GM21447 (cell line): ENCODE measurements around the gene PPAN.

Experiments
- ATAC-seq: cut with Tn5 transposase; IDR thresholded peaks from one replicate; pipeline ENCODE4 v1.9.1; 2021; ENCODE audit not compliant: unreplicated experiment

Gene PPAN

DNA sequence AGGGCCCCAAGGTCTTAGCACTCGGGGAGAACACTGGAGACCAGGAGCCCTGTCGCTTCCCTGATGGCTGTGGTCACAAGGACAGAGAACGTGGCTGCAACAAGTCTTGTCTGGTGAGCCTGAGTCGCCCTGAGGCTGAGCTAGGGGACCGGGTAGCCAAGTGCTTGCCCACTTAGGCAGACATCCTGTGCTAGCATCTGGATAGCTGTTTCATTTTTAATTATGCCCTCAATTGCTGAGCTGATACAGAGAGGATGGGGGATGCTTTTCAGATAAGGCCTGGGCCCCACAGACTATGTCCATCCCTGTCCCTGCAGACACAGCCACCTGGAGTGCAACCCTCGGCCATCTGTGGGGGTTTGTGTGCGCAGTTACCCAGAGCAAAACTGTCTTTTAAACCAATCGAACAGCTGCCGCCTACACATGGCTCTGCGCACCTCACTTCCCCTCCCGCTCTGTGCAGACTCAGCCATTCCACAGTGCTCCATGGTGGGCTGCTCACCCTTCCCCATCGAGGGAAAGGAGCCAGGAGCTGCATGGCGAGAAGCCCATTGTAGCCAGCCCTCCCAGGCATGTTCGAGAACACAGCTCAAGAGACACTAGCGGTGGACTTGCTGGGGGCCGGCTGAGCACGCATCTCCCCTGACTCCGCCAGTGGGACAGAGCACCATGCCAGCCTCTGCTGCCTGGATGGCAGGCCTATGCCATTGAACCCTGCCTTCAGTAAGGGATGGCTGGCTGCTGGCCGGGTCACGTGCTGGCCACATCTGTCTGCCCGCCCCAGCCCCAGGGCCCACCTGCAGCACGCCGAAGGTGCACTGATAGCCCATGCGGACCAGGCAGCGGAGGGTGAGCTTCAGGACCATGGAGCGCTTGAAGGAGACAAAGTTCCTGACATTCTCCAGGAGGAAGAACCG, 33.0 kb downstream of the PPAN start:
- ATAC-seq, result no peak

- ATAC-seq, result no peak
Measured at GRCh38 chr19:10139952-10140351, 33.8 kb downstream of the PPAN start.

GRCh38 chr19:10141479-10141878, 35.3 kb downstream of the PPAN start:
- no peak for ATAC-seq

DNA sequence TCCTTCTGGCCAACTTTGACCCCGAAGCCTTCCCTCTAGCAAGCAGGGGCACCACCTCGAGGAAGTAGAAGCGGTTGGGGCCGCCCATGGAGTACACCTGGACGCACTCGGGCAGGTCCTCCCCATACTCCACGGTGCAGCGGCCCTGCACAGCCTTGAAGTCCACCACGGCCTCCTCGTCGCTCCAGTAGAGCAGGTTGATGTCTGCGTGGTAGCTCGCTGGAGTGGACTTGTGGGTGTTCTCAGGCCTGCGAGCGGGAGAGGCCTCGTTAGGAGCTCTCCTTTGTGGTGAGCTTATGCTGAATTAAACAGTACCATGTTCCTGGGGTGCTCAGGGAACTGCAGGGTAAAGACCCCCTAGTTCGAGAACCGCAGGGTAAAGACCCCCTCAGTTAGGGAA, 35.8 kb downstream of the PPAN start:
- ATAC-seq, result no peak

DNA sequence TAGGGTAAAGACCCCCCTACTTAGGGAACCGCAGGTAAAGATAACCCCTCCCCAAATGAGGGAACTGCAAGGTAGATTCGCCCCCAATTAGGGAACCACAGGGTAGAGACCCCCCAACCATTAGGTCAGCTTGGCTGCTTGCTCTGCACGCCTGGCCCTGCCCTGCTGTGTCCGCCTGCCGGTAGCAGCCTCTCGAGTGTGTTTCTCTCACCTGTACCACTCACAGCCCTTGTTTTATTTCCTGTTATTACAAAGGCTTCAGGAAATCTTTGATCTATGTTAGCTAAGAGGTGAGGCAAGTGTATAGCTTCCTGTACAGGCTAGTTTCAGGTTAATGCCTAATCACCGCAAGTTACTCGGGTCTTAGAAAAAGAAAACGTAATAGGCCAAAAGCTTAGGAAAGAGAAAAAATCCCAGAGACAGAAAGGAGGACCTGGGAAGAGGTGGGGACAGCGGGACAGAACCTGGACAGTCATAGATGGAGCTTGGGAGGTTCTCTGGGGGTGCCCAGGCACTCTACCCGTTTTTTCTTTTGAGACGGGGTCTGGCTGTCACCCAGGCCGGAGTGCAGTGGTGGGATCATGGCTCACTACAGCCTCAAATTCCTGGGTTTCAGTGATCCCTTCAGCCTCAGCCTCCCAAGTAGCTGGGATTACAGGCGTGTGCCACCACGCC, 36.7 kb downstream of the PPAN start:
- ATAC-seq, result no peak

DNA sequence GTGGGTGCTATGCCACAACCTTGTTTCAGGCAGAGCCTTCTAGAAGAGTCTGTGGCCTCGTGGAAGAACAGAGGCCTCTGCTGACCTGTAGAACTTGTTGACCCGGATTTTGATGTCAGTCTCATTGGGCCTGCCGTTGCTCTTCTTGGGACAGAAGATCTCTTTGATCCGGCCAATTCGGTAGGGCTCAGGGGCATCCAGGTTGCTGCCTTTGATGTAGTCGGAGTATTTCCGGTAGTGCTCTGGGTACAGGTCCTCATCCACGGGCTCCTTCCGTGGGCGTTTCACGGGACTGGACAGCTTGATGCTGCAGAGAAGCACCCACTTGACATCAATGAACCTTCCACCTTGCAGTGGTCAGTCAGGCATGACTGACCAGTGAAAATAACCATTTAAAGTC, 37.5 kb downstream of the PPAN start:
- ATAC-seq, result no peak

DNA sequence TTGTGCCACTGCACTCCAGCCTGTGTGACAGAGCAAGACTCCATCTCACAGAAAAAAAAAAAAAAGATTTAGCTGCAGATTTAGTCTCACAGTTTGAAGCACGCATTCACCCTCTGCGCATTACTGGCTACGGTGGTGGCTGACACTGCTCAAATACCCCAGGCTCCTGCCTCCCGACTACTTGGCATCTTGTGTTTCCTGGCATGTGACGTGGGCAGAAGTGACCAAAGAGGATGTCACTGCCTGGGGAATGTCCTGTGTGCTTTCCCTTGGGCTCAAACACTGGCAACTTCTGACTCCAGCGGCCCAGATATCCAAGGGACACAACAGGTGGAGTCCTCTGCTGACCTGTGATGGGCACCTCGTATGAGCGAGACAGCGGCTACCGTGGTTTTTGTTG, 38.2 kb downstream of the PPAN start:
- no peak for ATAC-seq

- no peak for ATAC-seq
Measured at GRCh38 chr19:10145031-10145430, 38.9 kb downstream of the PPAN start.

- ATAC-seq, result no peak
Measured at GRCh38 chr19:10146142-10146541, 40.0 kb downstream of the PPAN start.

DNA sequence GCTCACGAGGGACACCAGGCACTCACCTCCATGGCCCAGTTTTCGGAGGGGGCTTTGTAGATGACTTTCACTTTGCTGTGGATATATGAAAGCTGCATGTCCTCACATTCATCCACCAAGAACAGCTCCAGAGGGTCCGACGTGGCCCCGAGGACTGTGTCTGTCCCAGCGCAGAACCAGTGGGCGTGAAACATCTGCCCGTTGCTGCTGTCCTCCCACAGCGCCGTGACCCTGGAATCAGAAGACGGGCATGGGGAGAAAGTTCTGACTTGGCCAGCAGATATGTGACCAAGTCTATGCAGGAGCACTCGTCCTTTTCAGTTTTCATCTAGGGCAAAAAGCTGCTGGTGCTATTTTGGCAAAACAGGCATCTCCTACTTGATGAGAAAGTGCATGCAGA, 43.3 kb downstream of the PPAN start:
- ATAC-seq, result no peak

GRCh38 chr19:10151521-10151920, 45.4 kb downstream of the PPAN start:
- ATAC-seq, result no peak

DNA sequence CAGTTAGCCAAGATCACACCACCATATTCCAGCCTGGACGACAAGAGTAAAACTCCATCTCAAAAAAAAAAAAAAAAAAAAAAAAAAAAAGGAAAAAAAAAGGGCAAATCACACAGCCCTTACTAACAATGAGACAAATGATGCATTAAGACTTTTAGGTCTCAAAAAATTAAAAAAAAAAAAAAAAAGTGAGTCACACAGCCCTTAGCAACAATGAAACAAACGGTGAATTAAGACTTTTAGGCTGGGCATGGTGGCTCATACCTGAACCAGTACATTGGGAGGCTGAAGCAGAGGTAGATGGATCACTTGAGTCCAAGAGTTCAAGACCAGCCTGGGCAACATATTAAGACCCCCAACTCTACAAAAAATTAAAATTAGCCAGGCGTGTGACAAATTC, 45.9 kb downstream of the PPAN start:
- no peak for ATAC-seq

- no peak for ATAC-seq
Measured at GRCh38 chr19:10155839-10156238, 49.7 kb downstream of the PPAN start.

GRCh38 chr19:10158071-10158470, 51.9 kb downstream of the PPAN start:
- ATAC-seq, result no peak

- no peak for ATAC-seq
Measured at GRCh38 chr19:10158485-10158884, 52.3 kb downstream of the PPAN start.

- no peak for ATAC-seq
Measured at GRCh38 chr19:10159610-10160009, 53.4 kb downstream of the PPAN start.
